ENCODE results near the gene ZSWIM5. TPM values are rescaled to one million over a fixed set of nuclear protein-coding genes. Genes with fewer than 3 reads are reported as not detected.

The ZSWIM5 gene
- total RNA-seq, 1 donor from 2014 or later, result 0.23 TPM

GRCh38 chr1:45018599-45019230 lies 187.7 kb downstream of the ZSWIM5 start:
- peak; percentile 89 for TF ChIP-seq CTCF (conservative IDR thresholded peaks at IDR 0.05; ENCODE audit: low read depth, low read length)
- no peak overlapping the region for H3K4me3 ChIP-seq (ENCODE audit: low read depth, low read length)
- DNase-seq (ENCODE audit: low read depth), result peak; percentile 15

- no peak overlapping the region for H3K4me3 ChIP-seq (ENCODE audit: low read depth, low read length)
- no peak for TF ChIP-seq CTCF (conservative IDR thresholded peaks at IDR 0.05; ENCODE audit: low read depth, low read length)
- no peak for DNase-seq (ENCODE audit: low read depth)
These were observed 189.6 kb downstream of the ZSWIM5 start for GRCh38 chr1:45016767-45017166.

- no peak for DNase-seq (ENCODE audit: low read depth)
- H3K4me3 ChIP-seq (ENCODE audit: low read depth, low read length), result no peak overlapping the region
- no peak for TF ChIP-seq CTCF (conservative IDR thresholded peaks at IDR 0.05; ENCODE audit: low read depth, low read length)
These were observed 190.2 kb downstream of the ZSWIM5 start for GRCh38 chr1:45016090-45016697.

- no peak for DNase-seq (ENCODE audit: low read depth)
- no peak for TF ChIP-seq CTCF (conservative IDR thresholded peaks at IDR 0.05; ENCODE audit: low read depth, low read length)
- no peak overlapping the region for H3K4me3 ChIP-seq (ENCODE audit: low read depth, low read length)
These were observed 190.7 kb downstream of the ZSWIM5 start for GRCh38 chr1:45015683-45016082.

GRCh38 chr1:45014321-45015028 lies 191.9 kb downstream of the ZSWIM5 start:
- peak; percentile 89 for TF ChIP-seq CTCF (conservative IDR thresholded peaks at IDR 0.05; ENCODE audit: low read depth, low read length)
- DNase-seq (ENCODE audit: low read depth), result peak; percentile 13
- no peak overlapping the region for H3K4me3 ChIP-seq (ENCODE audit: low read depth, low read length)

GRCh38 chr1:45013551-45014209 lies 192.7 kb downstream of the ZSWIM5 start:
- H3K4me3 ChIP-seq (ENCODE audit: low read depth, low read length), result no peak overlapping the region
- no peak for DNase-seq (ENCODE audit: low read depth)
- TF ChIP-seq CTCF (conservative IDR thresholded peaks at IDR 0.05; ENCODE audit: low read depth, low read length), result no peak
